GM12873 (cell line): ENCODE measurements around the gene CCDC106.

Source experiments
- CTCF ChIP-seq: IDR thresholded peaks from 2 replicates; pipeline ENCODE4 v1.5.1; 2012; ENCODE audit warnings: low read depth, mild to moderate bottlenecking, moderate library complexity, low read length, control low read depth; ENCODE audit not compliant: insufficient read depth; ENCODE audit errors: missing control alignments

Gene CCDC106

GRCh38 chr19:55683449-55684261 lies 35.6 kb downstream of the CCDC106 start:
- TF ChIP-seq CTCF = no peak

GRCh38 chr19:55684946-55685681 lies 37.1 kb downstream of the CCDC106 start:
- TF ChIP-seq CTCF = no peak

- TF ChIP-seq CTCF = no peak
These were observed 37.8 kb downstream of the CCDC106 start for GRCh38 chr19:55685776-55686175.

GRCh38 chr19:55686311-55687050 lies 38.5 kb downstream of the CCDC106 start:
- no peak for TF ChIP-seq CTCF

GRCh38 chr19:55687281-55688201 lies 39.5 kb downstream of the CCDC106 start:
- no peak for TF ChIP-seq CTCF

- no peak for TF ChIP-seq CTCF
These were observed 40.6 kb downstream of the CCDC106 start for GRCh38 chr19:55688422-55689218.
